ELR (cell line): Measurements from ENCODE around the gene TSPAN11.
"Not testable (repeated sequence)": the region's sequence is repeated elsewhere in the genome, so short reads cannot be mapped to it uniquely, and the experiment has no call there.

Source experiments
- DNase-seq: peaks from one replicate; pipeline ENCODE4 v3.0.0-alpha.2; 2015; ENCODE audit warnings: low read depth

Gene TSPAN11

GRCh38 chr12:31019561-31019960, 93.0 kb downstream of the TSPAN11 start:
- DNase-seq, result no peak

GRCh38 chr12:31019976-31020375, 93.4 kb downstream of the TSPAN11 start:
- DNase-seq, result no peak

GRCh38 chr12:31020385-31021166, 94.0 kb downstream of the TSPAN11 start:
- no peak for DNase-seq

GRCh38 chr12:31021181-31021580, 94.6 kb downstream of the TSPAN11 start:
- DNase-seq, result no peak

GRCh38 chr12:31021809-31022494, 95.4 kb downstream of the TSPAN11 start:
- DNase-seq, result no peak

GRCh38 chr12:31023271-31023724, 96.8 kb downstream of the TSPAN11 start:
- DNase-seq, result no peak

- DNase-seq, result no peak
Observed at GRCh38 chr12:31026202-31026601, 99.7 kb downstream of the TSPAN11 start.

GRCh38 chr12:31027006-31027405, 100.5 kb downstream of the TSPAN11 start:
- DNase-seq, result not testable (repeated sequence)

GRCh38 chr12:31029468-31029867, 102.9 kb downstream of the TSPAN11 start:
- no peak for DNase-seq

- no peak for DNase-seq
Observed at GRCh38 chr12:31029916-31030562, 103.5 kb downstream of the TSPAN11 start.

- no peak for DNase-seq
Observed at GRCh38 chr12:31031951-31032335, 105.4 kb downstream of the TSPAN11 start.

GRCh38 chr12:31033146-31033545, 106.6 kb downstream of the TSPAN11 start:
- no peak for DNase-seq

GRCh38 chr12:31033681-31034080, 107.1 kb downstream of the TSPAN11 start:
- DNase-seq, result no peak

- no peak for DNase-seq
Observed at GRCh38 chr12:31034372-31034771, 107.8 kb downstream of the TSPAN11 start.

- DNase-seq, result no peak
Observed at GRCh38 chr12:31035226-31035625, 108.7 kb downstream of the TSPAN11 start.

- DNase-seq, result peak; percentile 22
Observed at GRCh38 chr12:31035967-31036665, 109.6 kb downstream of the TSPAN11 start.

- DNase-seq, result no peak
Observed at GRCh38 chr12:31037028-31037427, 110.5 kb downstream of the TSPAN11 start.

GRCh38 chr12:31037931-31038330, 111.4 kb downstream of the TSPAN11 start:
- DNase-seq, result no peak

- no peak for DNase-seq
Observed at GRCh38 chr12:31041033-31041564, 114.6 kb downstream of the TSPAN11 start.
